ENCODE data around the gene ANKRD12.

DNA sequence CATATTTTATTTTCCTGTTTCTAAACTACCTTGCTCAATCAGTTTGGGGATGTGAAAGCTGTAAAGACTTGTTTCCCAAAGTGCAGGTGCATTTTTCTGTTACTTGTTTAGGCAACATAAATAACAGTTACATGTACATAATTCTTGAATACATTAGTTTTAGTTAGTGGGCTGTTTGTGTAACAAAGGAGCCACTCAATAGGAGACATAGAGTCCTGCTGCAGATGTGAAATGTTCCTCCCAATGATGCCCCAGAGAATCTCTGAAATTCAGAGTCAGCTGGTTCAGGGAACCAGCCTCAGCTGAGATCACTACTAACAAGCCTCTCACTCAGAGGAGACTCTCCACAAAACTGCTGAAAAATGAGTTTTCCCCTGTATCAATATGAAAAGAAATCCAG is 106.4 kb downstream of the ANKRD12 start:
- TF ChIP-seq, protein P1, sequence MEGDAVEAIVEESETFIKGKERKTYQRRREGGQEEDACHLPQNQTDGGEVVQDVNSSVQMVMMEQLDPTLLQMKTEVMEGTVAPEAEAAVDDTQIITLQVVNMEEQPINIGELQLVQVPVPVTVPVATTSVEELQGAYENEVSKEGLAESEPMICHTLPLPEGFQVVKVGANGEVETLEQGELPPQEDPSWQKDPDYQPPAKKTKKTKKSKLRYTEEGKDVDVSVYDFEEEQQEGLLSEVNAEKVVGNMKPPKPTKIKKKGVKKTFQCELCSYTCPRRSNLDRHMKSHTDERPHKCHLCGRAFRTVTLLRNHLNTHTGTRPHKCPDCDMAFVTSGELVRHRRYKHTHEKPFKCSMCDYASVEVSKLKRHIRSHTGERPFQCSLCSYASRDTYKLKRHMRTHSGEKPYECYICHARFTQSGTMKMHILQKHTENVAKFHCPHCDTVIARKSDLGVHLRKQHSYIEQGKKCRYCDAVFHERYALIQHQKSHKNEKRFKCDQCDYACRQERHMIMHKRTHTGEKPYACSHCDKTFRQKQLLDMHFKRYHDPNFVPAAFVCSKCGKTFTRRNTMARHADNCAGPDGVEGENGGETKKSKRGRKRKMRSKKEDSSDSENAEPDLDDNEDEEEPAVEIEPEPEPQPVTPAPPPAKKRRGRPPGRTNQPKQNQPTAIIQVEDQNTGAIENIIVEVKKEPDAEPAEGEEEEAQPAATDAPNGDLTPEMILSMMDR (IDR thresholded peaks at IDR 0.05): no peak
- TF ChIP-seq POLR2A (IDR thresholded peaks at IDR 0.05) (no peak), POLR2AphosphoS5 (IDR thresholded peaks at IDR 0.05) (no peak), EP300 (IDR thresholded peaks at IDR 0.05) (no peak)
